ENCODE results near the gene IPO4. TPM values are rescaled to one million over a fixed set of nuclear protein-coding genes. Genes with fewer than 3 reads are reported as not detected.
"Not testable (repeated sequence)": the region's sequence is repeated elsewhere in the genome, so short reads cannot be mapped to it uniquely, and the experiment has no call there.

Gene IPO4
- total RNA-seq, 1 experiment from 2014 or later = 116 TPM

- H3K79me2 ChIP-seq (ENCODE audit: insufficient read depth, low read length) = no peaks in the 10 kb centered on the region
- H3K9ac ChIP-seq (ENCODE audit: extremely low read depth, insufficient read length, low read length) = no peak overlapping the region
- H3K23ac ChIP-seq (ENCODE audit: insufficient read length, low read depth, low read length) = no peak overlapping the region
- H3K4me2 ChIP-seq (ENCODE audit: insufficient read depth, insufficient read length, low read length) = no peak overlapping the region
- no peak overlapping the region for H3K56ac ChIP-seq (ENCODE audit: insufficient read length, low read depth, low read length)
- H3K23me2 ChIP-seq (ENCODE audit: insufficient read length, low read depth, low read length, poor library complexity, severe bottlenecking) = no peaks in the 10 kb centered on the region
- H3K9me3 ChIP-seq (ENCODE audit: control insufficient read depth, low read depth, low read length) = peaks cover 5% of the 10 kb centered on the region
- DNase-seq = no peak
- no peak overlapping the region for H3K14ac ChIP-seq (ENCODE audit: insufficient read depth, low read length)
- no peak overlapping the region for H3K27ac ChIP-seq (ENCODE audit: insufficient read length, low read depth, low read length)
- H2AFZ ChIP-seq (ENCODE audit: low read length) = no peak overlapping the region
- H2AK5ac ChIP-seq (ENCODE audit: insufficient read length, low read length) = no peak overlapping the region
- no CpG with 5 or more reads among the region's 7 CpGs for WGBS (ENCODE audit: extremely low coverage, insufficient read length, low lambda C conversion rate)
- no peak overlapping the region for H2BK20ac ChIP-seq (ENCODE audit: low read depth, low read length, poor library complexity, severe bottlenecking)
- Mint-ChIP-seq H3K4me1 (peaks cover 22 to 31% of the 10 kb centered on the region in 2 experiments), H3K9me3 (peaks cover 8 to 15% of the 10 kb centered on the region in 2 experiments), H3K27ac (peak overlapping the region in 2 of 3 experiments; percentile 2 to 19; a peak in 4 of 7 replicates), H3K4me3 (peak overlapping the region in 1 of 2 experiments; percentile 2; a peak in 3 of 5 replicates), H3K27me3 (ENCODE audit: low read depth) (no peaks in the 10 kb centered on the region), H3K36me3 (ENCODE audit: insufficient read depth in 1 of 3, low read depth in 3 of 3) (peaks cover 52 to 83% (median 74%) of the 10 kb centered on the region in 3 experiments)
- no peak overlapping the region for H2BK15ac ChIP-seq (ENCODE audit: low read depth, low read length)
- no peaks in the 10 kb centered on the region for H3K79me1 ChIP-seq (ENCODE audit: insufficient read depth, low read depth, low read length, poor library complexity, severe bottlenecking)
- no peaks in the 10 kb centered on the region for H4K20me1 ChIP-seq (ENCODE audit: control insufficient read depth, insufficient read depth, insufficient read length)
- no peak overlapping the region for H3T11ph ChIP-seq (ENCODE audit: low read length)
- H2BK120ac ChIP-seq (ENCODE audit: low read depth, low read length, poor library complexity, severe bottlenecking) = peak overlapping the region; percentile 3
- H4K8ac ChIP-seq (replicated peaks; ENCODE audit: insufficient read length, low read depth, low read length) = no peak overlapping the region
- H2BK12ac ChIP-seq (ENCODE audit: insufficient read length, low read depth, low read length) = no peak overlapping the region
- H4K91ac ChIP-seq (ENCODE audit: insufficient read length, low read depth, low read length) = no peak overlapping the region
- no peak overlapping the region for H3K4ac ChIP-seq (ENCODE audit: low read depth, low read length)
- no peaks in the 10 kb centered on the region for H3K27me3 ChIP-seq (ENCODE audit: insufficient read depth, low read length)
- H3K18ac ChIP-seq (ENCODE audit: insufficient read length, low read depth, low read length) = no peak overlapping the region
- no peak overlapping the region for H4K5ac ChIP-seq (ENCODE audit: insufficient read length, low read depth, low read length)
- no peak overlapping the region for H2BK5ac ChIP-seq (ENCODE audit: insufficient read length, low read length)
- peaks cover 5% of the 10 kb centered on the region; the same call in 1 of the 2 replicates for H3K4me1 ChIP-seq (ENCODE audit: insufficient read depth, low read length)
- no peak for TF ChIP-seq CTCF (conservative IDR thresholded peaks at IDR 0.05)
These were observed 15.8 kb upstream of the IPO4 start for GRCh38 chr14:24204163-24205146.

GRCh38 chr14:24203249-24203886 is 14.8 kb upstream of the IPO4 start:
- H2AFZ ChIP-seq (ENCODE audit: low read length); H2BK15ac ChIP-seq (ENCODE audit: low read depth, low read length); H3K14ac ChIP-seq (ENCODE audit: insufficient read depth, low read length); H3K9me3 ChIP-seq (ENCODE audit: control insufficient read depth, low read depth, low read length); H3K56ac ChIP-seq (ENCODE audit: insufficient read length, low read depth, low read length); H4K5ac ChIP-seq (ENCODE audit: insufficient read length, low read depth, low read length); H2AK5ac ChIP-seq (ENCODE audit: insufficient read length, low read length); H4K8ac ChIP-seq (replicated peaks; ENCODE audit: insufficient read length, low read depth, low read length); DNase-seq; H2BK120ac ChIP-seq (ENCODE audit: low read depth, low read length, poor library complexity, severe bottlenecking); H3K79me1 ChIP-seq (ENCODE audit: insufficient read depth, low read depth, low read length, poor library complexity, severe bottlenecking); H3K79me2 ChIP-seq (ENCODE audit: insufficient read depth, low read length); H3K9ac ChIP-seq (ENCODE audit: extremely low read depth, insufficient read length, low read length); H3K23me2 ChIP-seq (ENCODE audit: insufficient read length, low read depth, low read length, poor library complexity, severe bottlenecking); H3T11ph ChIP-seq (ENCODE audit: low read length); H4K20me1 ChIP-seq (ENCODE audit: control insufficient read depth, insufficient read depth, insufficient read length); H2BK12ac ChIP-seq (ENCODE audit: insufficient read length, low read depth, low read length); H3K4me1 ChIP-seq (ENCODE audit: insufficient read depth, low read length); H3K18ac ChIP-seq (ENCODE audit: insufficient read length, low read depth, low read length); H3K27me3 Mint-ChIP-seq (ENCODE audit: low read depth); H3K27me3 ChIP-seq (ENCODE audit: insufficient read depth, low read length); H2BK5ac ChIP-seq (ENCODE audit: insufficient read length, low read length); H3K4ac ChIP-seq (ENCODE audit: low read depth, low read length); H2BK20ac ChIP-seq (ENCODE audit: low read depth, low read length, poor library complexity, severe bottlenecking); H3K23ac ChIP-seq (ENCODE audit: insufficient read length, low read depth, low read length): not testable (repeated sequence)
- Histone ChIP-seq H3K4me2 (ENCODE audit: insufficient read depth, insufficient read length, low read length) (peak overlapping the region; percentile 26), H4K91ac (ENCODE audit: insufficient read length, low read depth, low read length) (peak overlapping the region; percentile 3), H3K27ac (ENCODE audit: insufficient read length, low read depth, low read length) (peak overlapping the region; percentile 89)
- Mint-ChIP-seq H3K9me3 (peaks cover 8 to 15% of the 10 kb centered on the region in 2 experiments), H3K4me1 (peaks cover 29 to 38% of the 10 kb centered on the region in 2 experiments), H3K4me3 (peak overlapping the region; percentile 28 to 52; a peak in 3 of 5 replicates), H3K27ac (peak overlapping the region; percentile 94 to 98 (median 95); a peak in 5 of 7 replicates), H3K36me3 (ENCODE audit: insufficient read depth in 1 of 3, low read depth in 3 of 3) (peaks cover 51 to 88% (median 81%) of the 10 kb centered on the region in 3 experiments)
- no CpG with 5 or more reads among the region's 16 CpGs for WGBS (ENCODE audit: extremely low coverage, insufficient read length, low lambda C conversion rate)
